HepG2 (cell line): Measurements from ENCODE around the gene SSBP4. TPM values are rescaled to one million over a fixed set of nuclear protein-coding genes. Genes with fewer than 3 reads are reported as not detected.
A peak's percentile ranks its signal among the peaks of the same experiment; 100 is the strongest.

ENCODE experiments used
- ELK4 ChIP-seq: sonication (generic); formaldehyde crosslinking; IDR thresholded peaks from 2 replicates; pipeline ENCODE4 v1.9.0; 2021; ENCODE audit warnings: missing genetic modification reagents, borderline replicate concordance
- ETV5 ChIP-seq: IDR thresholded peaks from 2 replicates; pipeline ENCODE4 v1.6.1; 2018; ENCODE audit warnings: missing biosample characterization, missing genetic modification reagents, inconsistent platforms, borderline replicate concordance
- KAT8 ChIP-seq: IDR thresholded peaks from 2 replicates; pipeline ENCODE4 v1.6.1; 2016; ENCODE audit warnings: missing genetic modification reagents, missing compliant biosample characterization
- MAFK ChIP-seq, 2 experiments: IDR thresholded peaks in 1 of 2; conservative IDR thresholded peaks in 1 of 2; 2 replicates each; pipeline ENCODE4 v1.6.1; 2011; ENCODE audit warnings: improper control_type of control experiment in 2 of 2, low read length in 2 of 2
- SCMH1 ChIP-seq: sonication (generic); formaldehyde crosslinking; IDR thresholded peaks from 2 replicates; pipeline ENCODE4 v1.9.0; 2021; ENCODE audit warnings: missing genetic modification reagents, mild to moderate bottlenecking, borderline replicate concordance
- ZBTB25 ChIP-seq: IDR thresholded peaks from 2 replicates; pipeline ENCODE4 v1.6.1; 2018; ENCODE audit warnings: missing genetic modification reagents
- ZFP41 ChIP-seq: sonication (generic); formaldehyde crosslinking; IDR thresholded peaks from 2 replicates; pipeline ENCODE4 v1.4.0; 2020; ENCODE audit warnings: mild to moderate bottlenecking, missing genetic modification reagents, borderline replicate concordance
- ZNF256 ChIP-seq: sonication (generic); formaldehyde crosslinking; conservative IDR thresholded peaks from 2 replicates; pipeline ENCODE4 v1.4.0; 2020; ENCODE audit warnings: missing genetic modification reagents
- ZNF282 ChIP-seq: fragments of 450-650 bp; IDR thresholded peaks from 2 replicates; pipeline ENCODE4 v1.6.1; 2018; ENCODE audit not compliant: partially characterized antibody
- ZNF614 ChIP-seq: IDR thresholded peaks from 2 replicates; pipeline ENCODE4 v1.6.1; 2018; ENCODE audit warnings: missing biosample characterization, missing genetic modification reagents, inconsistent platforms, borderline replicate concordance
- ZNF660 ChIP-seq: sonication (generic); formaldehyde crosslinking; IDR thresholded peaks from 2 replicates; pipeline ENCODE4 v1.5.1; 2020; ENCODE audit warnings: mild to moderate bottlenecking, low read depth, missing genetic modification reagents, borderline replicate concordance
- polyA plus RNA-seq, 8 experiments: library from polyadenylated mRNA; depleted of rRNA in 3 of 8; stranded (reverse) in 7 of 8; unstranded in 1 of 8; fragments of >200 nt; fragmentation: Illumina TruSeq in 4 of 8; extraction: Trizol in 4 of 8; gene quantifications; 2 replicates each; pipeline versions ENCODE4 v1.2.1 to v1.2.3, GENCODE V29; 2011 to 2016; ENCODE audit warnings: low read depth in 4 of 8, missing spikeins in 1 of 8, mixed read lengths in 1 of 8; ENCODE audit not compliant: insufficient read depth in 1 of 8
- total RNA-seq, 5 experiments: library from RNA; depleted of rRNA; stranded (reverse); fragments of >200 nt; fragmentation: Illumina TruSeq; extraction: Trizol; gene quantifications; 2 replicates each; pipeline ENCODE4 v1.2.3, GENCODE V29; 2016; ENCODE audit warnings: low read depth in 1 of 5
- TF ChIP-seq, protein P1 (sequence below), 2 experiments: fragments of 450-650 bp in 1 of 2; sonication (generic) in 1 of 2; formaldehyde crosslinking in 1 of 2; IDR thresholded peaks; 2 replicates each; pipeline versions ENCODE4 v1.6.1 to v1.8.0; 2016 to 2022; ENCODE audit warnings: antibody characterized with exemption in 1 of 2, mild to moderate bottlenecking in 1 of 2, missing genetic modification reagents in 1 of 2
- TF ChIP-seq, protein P2 (sequence below): sonication (generic); formaldehyde crosslinking; IDR thresholded peaks from 2 replicates; pipeline ENCODE4 v1.4.0; 2020; ENCODE audit warnings: missing genetic modification reagents
- TF ChIP-seq, protein P3 (sequence below): sonication (generic); formaldehyde crosslinking; IDR thresholded peaks from 2 replicates; pipeline ENCODE4 v1.4.0; 2020; ENCODE audit warnings: missing genetic modification reagents

The SSBP4 gene
- total and polyA plus RNA-seq, 2 of the 13 experiments (the other 11 are each of a cell fraction or from before 2014, with no cell fraction given): 20.8 to 39.5 TPM

DNA sequence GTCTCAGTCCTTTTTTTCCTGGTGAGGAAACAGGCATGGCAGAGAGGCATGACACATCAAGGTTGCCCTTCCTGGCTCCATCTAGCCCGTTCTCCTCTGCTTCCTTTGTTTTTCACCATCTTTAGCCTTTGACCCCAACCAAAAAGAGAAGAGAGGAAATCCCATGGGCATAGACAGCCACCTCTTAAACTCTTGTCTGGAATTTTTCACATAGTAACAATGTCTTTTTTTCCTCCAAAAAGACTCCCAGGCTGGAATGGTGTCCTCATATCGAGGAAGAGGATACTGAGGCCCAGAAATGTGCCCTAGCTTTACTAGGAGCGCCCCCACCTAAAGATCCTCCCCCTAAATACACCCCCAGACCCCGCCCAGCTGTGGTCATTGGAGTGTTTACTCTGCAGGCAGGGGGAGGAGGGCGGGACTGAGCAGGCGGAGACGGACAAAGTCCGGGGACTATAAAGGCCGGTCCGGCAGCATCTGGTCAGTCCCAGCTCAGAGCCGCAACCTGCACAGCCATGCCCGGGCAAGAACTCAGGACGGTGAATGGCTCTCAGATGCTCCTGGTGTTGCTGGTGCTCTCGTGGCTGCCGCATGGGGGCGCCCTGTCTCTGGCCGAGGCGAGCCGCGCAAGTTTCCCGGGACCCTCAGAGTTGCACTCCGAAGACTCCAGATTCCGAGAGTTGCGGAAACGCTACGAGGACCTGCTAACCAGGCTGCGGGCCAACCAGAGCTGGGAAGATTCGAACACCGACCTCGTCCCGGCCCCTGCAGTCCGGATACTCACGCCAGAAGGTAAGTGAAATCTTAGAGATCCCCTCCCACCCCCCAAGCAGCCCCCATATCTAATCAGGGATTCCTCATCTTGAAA is 33.3 kb upstream of the SSBP4 start, which contains the start of gene GDF15 (continued):
- TF ChIP-seq, protein P1, sequence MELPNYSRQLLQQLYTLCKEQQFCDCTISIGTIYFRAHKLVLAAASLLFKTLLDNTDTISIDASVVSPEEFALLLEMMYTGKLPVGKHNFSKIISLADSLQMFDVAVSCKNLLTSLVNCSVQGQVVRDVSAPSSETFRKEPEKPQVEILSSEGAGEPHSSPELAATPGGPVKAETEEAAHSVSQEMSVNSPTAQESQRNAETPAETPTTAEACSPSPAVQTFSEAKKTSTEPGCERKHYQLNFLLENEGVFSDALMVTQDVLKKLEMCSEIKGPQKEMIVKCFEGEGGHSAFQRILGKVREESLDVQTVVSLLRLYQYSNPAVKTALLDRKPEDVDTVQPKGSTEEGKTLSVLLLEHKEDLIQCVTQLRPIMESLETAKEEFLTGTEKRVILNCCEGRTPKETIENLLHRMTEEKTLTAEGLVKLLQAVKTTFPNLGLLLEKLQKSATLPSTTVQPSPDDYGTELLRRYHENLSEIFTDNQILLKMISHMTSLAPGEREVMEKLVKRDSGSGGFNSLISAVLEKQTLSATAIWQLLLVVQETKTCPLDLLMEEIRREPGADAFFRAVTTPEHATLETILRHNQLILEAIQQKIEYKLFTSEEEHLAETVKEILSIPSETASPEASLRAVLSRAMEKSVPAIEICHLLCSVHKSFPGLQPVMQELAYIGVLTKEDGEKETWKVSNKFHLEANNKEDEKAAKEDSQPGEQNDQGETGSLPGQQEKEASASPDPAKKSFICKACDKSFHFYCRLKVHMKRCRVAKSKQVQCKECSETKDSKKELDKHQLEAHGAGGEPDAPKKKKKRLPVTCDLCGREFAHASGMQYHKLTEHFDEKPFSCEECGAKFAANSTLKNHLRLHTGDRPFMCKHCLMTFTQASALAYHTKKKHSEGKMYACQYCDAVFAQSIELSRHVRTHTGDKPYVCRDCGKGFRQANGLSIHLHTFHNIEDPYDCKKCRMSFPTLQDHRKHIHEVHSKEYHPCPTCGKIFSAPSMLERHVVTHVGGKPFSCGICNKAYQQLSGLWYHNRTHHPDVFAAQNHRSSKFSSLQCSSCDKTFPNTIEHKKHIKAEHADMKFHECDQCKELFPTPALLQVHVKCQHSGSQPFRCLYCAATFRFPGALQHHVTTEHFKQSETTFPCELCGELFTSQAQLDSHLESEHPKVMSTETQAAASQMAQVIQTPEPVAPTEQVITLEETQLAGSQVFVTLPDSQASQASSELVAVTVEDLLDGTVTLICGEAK (IDR thresholded peaks at IDR 0.05): no peak
- TF ChIP-seq, protein P1 (CRISPR knock-in tag; IDR thresholded peaks at IDR 0.05): peak; percentile 72; the same call in 1 of the 2 replicates
- TF ChIP-seq, protein P2, sequence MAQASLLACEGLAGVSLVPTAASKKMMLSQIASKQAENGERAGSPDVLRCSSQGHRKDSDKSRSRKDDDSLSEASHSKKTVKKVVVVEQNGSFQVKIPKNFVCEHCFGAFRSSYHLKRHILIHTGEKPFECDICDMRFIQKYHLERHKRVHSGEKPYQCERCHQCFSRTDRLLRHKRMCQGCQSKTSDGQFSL: peak; percentile 67
- TF ChIP-seq, protein P3, sequence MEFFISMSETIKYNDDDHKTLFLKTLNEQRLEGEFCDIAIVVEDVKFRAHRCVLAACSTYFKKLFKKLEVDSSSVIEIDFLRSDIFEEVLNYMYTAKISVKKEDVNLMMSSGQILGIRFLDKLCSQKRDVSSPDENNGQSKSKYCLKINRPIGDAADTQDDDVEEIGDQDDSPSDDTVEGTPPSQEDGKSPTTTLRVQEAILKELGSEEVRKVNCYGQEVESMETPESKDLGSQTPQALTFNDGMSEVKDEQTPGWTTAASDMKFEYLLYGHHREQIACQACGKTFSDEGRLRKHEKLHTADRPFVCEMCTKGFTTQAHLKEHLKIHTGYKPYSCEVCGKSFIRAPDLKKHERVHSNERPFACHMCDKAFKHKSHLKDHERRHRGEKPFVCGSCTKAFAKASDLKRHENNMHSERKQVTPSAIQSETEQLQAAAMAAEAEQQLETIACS (CRISPR knock-in tag): peak; percentile 64
- TF ChIP-seq ZNF282: no peak
- TF ChIP-seq MAFK (conservative IDR thresholded peaks at IDR 0.05 in 1 of 2, IDR thresholded peaks at IDR 0.05 in 1 of 2; ENCODE audit: low read length in 2 of 2): no peak
- peak; percentile 50; the same call in 1 of the 2 replicates for TF ChIP-seq ZNF614 (CRISPR knock-in tag)
- TF ChIP-seq ZNF256 (CRISPR knock-in tag): peak; percentile 96
- TF ChIP-seq ETV5 (CRISPR knock-in tag): peak; percentile 79
- no peak for TF ChIP-seq ZNF660 (CRISPR knock-in tag)
- TF ChIP-seq ELK4 (CRISPR knock-in tag): peak; percentile 91; the same call in 1 of the 2 replicates
- TF ChIP-seq ZBTB25: no peak; the same call in 1 of the 2 replicates
- TF ChIP-seq KAT8: peak; percentile 82
- TF ChIP-seq ZFP41 (CRISPR knock-in tag): peak; percentile 96; the same call in 1 of the 2 replicates
- TF ChIP-seq SCMH1 (CRISPR knock-in tag): no peak
